Pancreas (tissue), 10 donors: ENCODE measurements around the gene MSI1. TPM values are rescaled to one million over a fixed set of nuclear protein-coding genes. Genes with fewer than 3 reads are reported as not detected.
A peak's percentile ranks its signal among the peaks of the same experiment; 100 is the strongest.

Experiments
- ATAC-seq, 4 donors: fragments of 200-7000 bp; cut with Tn5 transposase; one replicate each; pipeline versions ENCODE4 v1.8.0 to v1.9.1; 2020; ENCODE audit warnings: mild to moderate bottlenecking in 4 of 4, moderate library complexity in 4 of 4
- DNase-seq, 6 donors: peaks; one replicate each; pipeline ENCODE4 v3.0.0-alpha.2; 2020
- FAIRE-seq: peaks from 2 replicates; lab custom pipeline; 2012; peaks lifted over from hg19 to GRCh38; lab: Jason Lieb, UNC
- H3K27ac ChIP-seq, 4 donors: fragments of 200-600 bp; sonication (generic); 1 replicate in 3 of 4; 2 replicates in 1 of 4; pipeline versions ENCODE4 v1.5.0 to v1.8.0; 2020
- H3K27me3 ChIP-seq, 4 donors: fragments of 200-600 bp; one replicate each; pipeline ENCODE4 v1.8.0; 2021
- H3K36me3 ChIP-seq, 3 donors: fragments of 200-600 bp; sonication (generic) in 1 of 3; one replicate each; pipeline versions ENCODE4 v1.5.0 to v1.8.0; 2020 to 2021
- H3K4me1 ChIP-seq, 3 donors: fragments of 200-600 bp; one replicate each; pipeline ENCODE4 v1.8.0; 2021
- H3K4me3 ChIP-seq, 4 donors: fragments of 200-600 bp; sonication (generic) in 2 of 4; one replicate each; pipeline versions ENCODE4 v1.5.0 to v1.8.0; 2020 to 2021
- H3K9me3 ChIP-seq, 4 donors: fragments of 200-600 bp; one replicate each; pipeline ENCODE4 v1.8.0; 2021
- WGBS, 2 donors: extraction: QIAGEN DNeasy Blood & Tissue Kit; methylation state at CpG; one replicate each; pipeline ENCODE4 v1.1.7; 2013; 5-methylcytosine and 5-hydroxymethylcytosine counted together
- intact Hi-C, 3 donors: fragments of 100-400 bp; cut with DNase I; formaldehyde crosslinking; loops; one replicate each; pipeline versions ENCODE4 v1.11.1 to v1.14.2; 2022
- polyA plus RNA-seq, 2 donors: library from polyadenylated mRNA; stranded (reverse); fragments of 200-250 nt; gene quantifications; one replicate each; pipeline ENCODE4 v1.2.3, GENCODE V29; 2013
- total RNA-seq, 6 donors: library from RNA; stranded (reverse); fragmentation: NEBNext Ultra II Directional in 4 of 6; extraction: Animal tissue kit (Norgen Biotek cat#: 25700) in 4 of 6; gene quantifications; one replicate each; pipeline versions ENCODE4 v1.2.1 to v1.2.4, GENCODE V29; 2021 to 2023
- TF ChIP-seq, protein P1 (sequence below), 4 donors: fragments of 200-600 bp; sonication (generic) in 3 of 4; IDR thresholded peaks; one replicate each; pipeline versions ENCODE4 v1.5.0 to v1.8.0; 2021; ENCODE audit warnings: antibody characterized with exemption in 4 of 4
- donor health status: healthy with polysubstance abuse.
- donor health status: DM: no; HTN: no; CAD: no; lungs with moderate emphysema.
- donor health status: DM: no; HTN: no; CAD: no.
- donor health status: control.
- donor health status: control.
- donor health status: Bipolar disorder and iron deficiency.
- donor health status: DM: yes; HTN: yes; CAD: no.
- donor health status: DM: no; HTN: no; CAD: no.
- donor health status: DM: no; HTN: no; CAD: no.
- donor health status: DM: yes; HTN: yes; CAD: no.

The MSI1 gene
- total and polyA plus RNA-seq, 8 donors: 3.0 to 6.0 (median 4.4) TPM

DNA sequence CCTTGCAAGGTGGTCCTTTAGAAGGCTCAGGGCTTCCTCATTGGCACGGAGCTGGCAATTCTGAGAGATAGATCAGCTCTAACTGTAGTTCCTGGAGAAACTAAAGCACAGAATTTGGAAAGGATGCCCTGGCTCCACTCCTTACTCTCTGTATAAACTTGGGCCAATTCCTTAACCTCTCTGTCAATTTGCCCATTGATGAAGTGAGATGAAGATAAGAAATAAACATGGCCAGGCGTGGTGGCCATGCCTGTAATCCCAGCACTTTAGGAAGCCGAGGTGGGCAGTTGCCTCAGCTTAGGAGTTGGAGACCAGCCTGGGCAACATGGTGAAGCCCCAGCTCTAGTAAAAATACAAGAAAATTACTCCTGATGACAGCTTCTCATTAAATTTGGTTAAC, 34.9 kb upstream of the MSI1 start:
- FAIRE-seq (no peak), DNase-seq (no peak), ATAC-seq (no peak)
- no peak overlapping the region for H3K27ac ChIP-seq
- H3K4me1 ChIP-seq: no peaks in the 10 kb centered on the region
- H3K9me3 ChIP-seq: no peaks in the 10 kb centered on the region
- H3K4me3 ChIP-seq: no peak overlapping the region
- intact Hi-C loops: no loop called here
- H3K36me3 ChIP-seq: no peaks in the 10 kb centered on the region
- TF ChIP-seq, protein P1, sequence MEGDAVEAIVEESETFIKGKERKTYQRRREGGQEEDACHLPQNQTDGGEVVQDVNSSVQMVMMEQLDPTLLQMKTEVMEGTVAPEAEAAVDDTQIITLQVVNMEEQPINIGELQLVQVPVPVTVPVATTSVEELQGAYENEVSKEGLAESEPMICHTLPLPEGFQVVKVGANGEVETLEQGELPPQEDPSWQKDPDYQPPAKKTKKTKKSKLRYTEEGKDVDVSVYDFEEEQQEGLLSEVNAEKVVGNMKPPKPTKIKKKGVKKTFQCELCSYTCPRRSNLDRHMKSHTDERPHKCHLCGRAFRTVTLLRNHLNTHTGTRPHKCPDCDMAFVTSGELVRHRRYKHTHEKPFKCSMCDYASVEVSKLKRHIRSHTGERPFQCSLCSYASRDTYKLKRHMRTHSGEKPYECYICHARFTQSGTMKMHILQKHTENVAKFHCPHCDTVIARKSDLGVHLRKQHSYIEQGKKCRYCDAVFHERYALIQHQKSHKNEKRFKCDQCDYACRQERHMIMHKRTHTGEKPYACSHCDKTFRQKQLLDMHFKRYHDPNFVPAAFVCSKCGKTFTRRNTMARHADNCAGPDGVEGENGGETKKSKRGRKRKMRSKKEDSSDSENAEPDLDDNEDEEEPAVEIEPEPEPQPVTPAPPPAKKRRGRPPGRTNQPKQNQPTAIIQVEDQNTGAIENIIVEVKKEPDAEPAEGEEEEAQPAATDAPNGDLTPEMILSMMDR (IDR thresholded peaks at IDR 0.05): no peak
- H3K27me3 ChIP-seq: no peaks in the 10 kb centered on the region
- WGBS, 2 donors: 79 to 85% methylated on average over 3 of the region's 3 CpGs

DNA sequence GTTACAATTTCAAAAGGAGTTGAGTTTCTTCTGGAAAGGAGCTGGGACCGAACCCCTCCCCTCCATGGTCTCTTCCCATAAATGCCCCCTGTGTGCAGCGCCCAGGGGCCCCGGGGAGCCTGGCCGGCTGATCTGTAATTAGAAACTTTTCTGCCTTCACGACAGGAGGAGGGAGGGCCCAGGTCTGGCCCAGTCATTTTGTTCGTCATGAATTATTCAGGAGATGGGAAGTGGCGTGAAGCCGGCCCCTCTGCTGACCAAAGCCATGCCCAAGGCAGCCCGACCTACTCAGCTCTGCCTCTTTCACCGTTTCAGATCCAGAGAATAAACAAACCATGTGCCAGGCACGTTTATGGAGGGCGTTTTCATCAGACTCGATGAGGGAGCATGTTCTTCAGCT, 33.3 kb upstream of the MSI1 start:
- Histone ChIP-seq H3K9me3 (no peaks in the 10 kb centered on the region), H3K4me3 (no peak overlapping the region), H3K36me3 (no peaks in the 10 kb centered on the region), H3K4me1 (no peaks in the 10 kb centered on the region), H3K27ac (no peak overlapping the region), H3K27me3 (no peaks in the 10 kb centered on the region)
- ATAC-seq: no peak
- no peak for FAIRE-seq
- intact Hi-C loops: no loop called here
- DNase-seq: no peak
- WGBS, 2 donors: 52 to 60% methylated on average over 13 of the region's 13 CpGs
- TF ChIP-seq, protein P1 (IDR thresholded peaks at IDR 0.05): no peak

DNA sequence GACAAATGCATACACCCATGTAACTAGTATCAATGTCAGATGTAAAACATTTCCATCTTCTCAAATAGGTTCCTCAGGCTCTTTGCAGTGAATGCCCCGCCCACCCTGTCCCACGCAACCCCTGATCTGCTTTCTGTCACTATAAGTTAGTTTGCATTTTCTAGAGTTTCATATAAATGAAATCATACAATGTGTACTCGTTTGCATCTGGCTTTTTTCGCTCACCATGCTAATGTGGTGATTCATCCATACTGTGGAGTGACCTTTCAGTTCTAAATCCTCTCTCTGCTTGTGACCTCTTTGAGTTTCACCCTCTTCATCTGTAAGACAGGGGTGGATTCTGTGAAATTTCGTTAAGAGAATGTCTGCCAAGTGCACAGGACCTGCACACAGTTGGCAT, 30.6 kb upstream of the MSI1 start:
- intact Hi-C loops: no loop called here
- no peaks in the 10 kb centered on the region for H3K27me3 ChIP-seq
- no peak overlapping the region for H3K27ac ChIP-seq
- peaks cover 0 to 4% (median 0%) of the 10 kb centered on the region in 3 donors for H3K4me1 ChIP-seq
- no peak for FAIRE-seq
- H3K36me3 ChIP-seq: no peaks in the 10 kb centered on the region
- no peak for ATAC-seq
- 76 to 77% methylated on average over 5 of the region's 5 CpGs for WGBS, 2 donors
- no peaks in the 10 kb centered on the region for H3K9me3 ChIP-seq
- no peak overlapping the region for H3K4me3 ChIP-seq
- DNase-seq: no peak
- TF ChIP-seq, protein P1 (IDR thresholded peaks at IDR 0.05): no peak

DNA sequence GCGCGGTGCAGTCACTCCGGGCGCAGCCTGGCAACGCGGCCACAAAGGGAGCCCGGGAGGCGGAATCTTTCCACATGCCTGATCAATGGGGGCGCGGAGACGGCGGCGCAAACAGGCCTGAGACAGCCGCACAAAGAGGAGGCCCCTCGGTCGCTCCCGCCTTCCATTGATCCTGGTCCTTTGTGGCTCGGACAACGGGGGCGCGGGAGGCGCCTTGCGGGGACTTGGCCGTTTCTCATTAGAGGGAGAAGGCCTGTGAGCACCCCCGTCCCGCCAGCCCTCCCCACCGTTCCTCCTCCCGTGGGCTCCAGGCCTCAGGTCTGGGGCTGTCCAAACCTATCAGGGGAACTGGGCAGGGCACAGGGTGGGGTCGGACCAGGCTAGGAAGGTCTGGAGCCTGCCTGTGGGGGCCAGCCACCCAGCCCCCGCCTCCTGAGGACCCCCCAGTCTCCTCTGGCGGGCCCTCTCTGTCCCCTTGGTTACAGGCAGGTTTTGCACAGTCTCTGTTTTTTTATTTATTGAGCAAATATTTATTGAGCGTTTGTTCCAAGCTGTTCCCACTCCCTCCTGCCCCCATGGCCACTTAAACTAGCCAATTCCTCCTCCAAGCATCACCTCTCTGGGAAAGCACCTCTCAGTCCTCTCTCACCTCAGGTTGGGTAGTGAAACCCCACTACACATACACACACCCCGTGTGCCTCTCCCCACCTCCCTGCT, 29.0 kb upstream of the MSI1 start:
- Histone ChIP-seq H3K4me1 (peaks cover 0 to 12% (median 0%) of the 10 kb centered on the region in 3 donors), H3K27me3 (no peaks in the 10 kb centered on the region), H3K9me3 (no peaks in the 10 kb centered on the region), H3K36me3 (no peaks in the 10 kb centered on the region), H3K4me3 (no peak overlapping the region), H3K27ac (peak overlapping the region in 1 of 4 donors; percentile 37)
- intact Hi-C loops: no loop called here
- DNase-seq: peak in 3 of 6 donors; percentile 20 to 62 (median 58)
- TF ChIP-seq, protein P1 (IDR thresholded peaks at IDR 0.05): no peak
- peak in 2 of 4 donors; percentile 54 to 66 for ATAC-seq
- FAIRE-seq: no peak
- WGBS, 2 donors: 59 to 61% methylated on average over 33 of the region's 33 CpGs
